OCI-M1 (cell line): ENCODE measurements around the gene MRGPRG.
A peak's percentile ranks its signal among the peaks of the same experiment; 100 is the strongest.

Source experiments
- DNase-seq: peaks from one replicate; lab custom pipeline; 2025; lab: John Stamatoyannopoulos, UW

The MRGPRG gene

GRCh38 chr11:3206922-3207204 is 11.8 kb downstream of the MRGPRG start:
- DNase-seq, result no peak

GRCh38 chr11:3206156-3206921 is 12.3 kb downstream of the MRGPRG start:
- no peak for DNase-seq

DNA sequence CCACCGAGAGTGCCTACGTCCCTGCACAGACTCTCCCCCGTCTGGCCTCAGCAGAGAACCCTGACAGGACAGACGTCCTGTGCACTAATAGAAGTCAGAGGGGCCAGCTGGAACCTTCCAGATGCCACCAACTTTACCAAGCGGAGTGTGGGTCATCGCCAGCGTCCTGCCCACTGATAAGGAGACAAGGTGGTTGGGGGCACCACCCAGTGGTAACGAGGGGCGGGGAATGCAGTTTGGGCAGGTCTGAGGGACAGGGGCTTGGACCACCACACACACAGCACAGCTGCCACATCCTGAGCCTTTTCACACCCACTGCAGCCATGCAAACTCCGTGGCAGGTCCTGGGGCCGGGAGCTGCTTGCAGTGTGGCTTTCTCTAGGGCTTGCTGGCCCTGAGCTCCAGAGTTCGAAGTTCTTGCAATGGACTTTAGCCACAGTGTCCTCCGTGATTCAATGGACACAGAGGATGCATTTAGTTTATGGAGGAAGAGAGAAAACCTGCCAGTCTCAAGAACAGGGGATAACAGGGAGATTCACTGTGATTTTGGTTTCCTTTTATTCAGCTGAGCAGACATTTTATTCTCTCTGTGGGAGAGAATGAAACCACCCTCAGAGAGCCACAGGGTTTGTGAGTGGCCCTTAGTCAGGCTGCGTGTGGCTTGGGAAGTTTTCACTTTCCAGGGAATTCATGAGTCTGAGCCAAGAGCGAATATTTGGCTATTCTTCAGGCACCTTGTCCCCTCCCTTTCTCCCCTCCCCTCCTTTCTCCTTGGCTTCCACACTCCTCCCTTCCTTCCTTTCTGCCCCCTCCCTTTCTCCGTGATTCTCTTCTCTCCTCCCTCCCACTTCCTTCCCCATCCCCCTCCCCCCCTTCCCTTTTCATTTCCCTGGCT is 13.1 kb downstream of the MRGPRG start:
- DNase-seq, result no peak

DNA sequence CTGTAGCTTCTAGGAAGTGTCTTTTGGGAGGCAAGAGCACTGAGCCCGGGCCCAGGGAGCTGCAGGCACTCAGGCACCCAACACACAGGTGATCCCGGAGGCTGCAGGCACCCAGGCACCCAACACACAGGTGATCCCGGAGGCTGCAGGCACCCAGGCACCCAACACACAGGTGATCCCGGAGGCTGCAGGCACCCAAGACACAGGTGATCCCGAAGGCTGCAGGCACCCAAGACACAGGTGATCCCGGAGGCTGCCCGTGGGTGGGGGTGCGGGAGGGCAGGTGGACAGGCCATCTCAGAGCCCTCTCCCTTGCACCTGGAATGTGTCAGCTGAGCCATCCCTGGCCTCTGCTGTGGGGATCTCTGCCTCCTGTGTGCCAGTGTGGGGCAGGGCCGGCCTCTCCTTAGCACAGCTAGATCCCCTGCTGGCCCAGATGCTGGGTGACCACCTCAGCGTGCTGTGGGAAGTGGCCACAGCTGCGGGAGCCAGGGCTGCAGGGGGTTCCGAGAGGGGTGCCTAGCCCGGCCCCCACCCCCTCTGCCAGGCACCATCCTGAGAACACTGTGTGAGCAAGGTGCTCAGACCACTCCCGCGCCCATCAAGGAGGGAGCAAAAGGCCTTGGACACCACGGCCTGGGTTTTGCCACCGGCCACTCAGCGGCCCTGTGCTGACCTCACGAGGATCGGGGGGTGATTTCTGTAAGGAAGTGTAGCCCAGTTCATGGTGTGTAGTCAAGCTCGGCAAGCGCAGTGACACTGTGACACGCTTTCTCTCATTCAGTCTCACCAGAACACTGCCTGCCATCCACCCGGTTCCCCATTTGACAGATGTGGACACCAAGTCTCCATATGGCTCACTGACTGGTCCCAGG is 14.2 kb downstream of the MRGPRG start:
- DNase-seq, result no peak

DNA sequence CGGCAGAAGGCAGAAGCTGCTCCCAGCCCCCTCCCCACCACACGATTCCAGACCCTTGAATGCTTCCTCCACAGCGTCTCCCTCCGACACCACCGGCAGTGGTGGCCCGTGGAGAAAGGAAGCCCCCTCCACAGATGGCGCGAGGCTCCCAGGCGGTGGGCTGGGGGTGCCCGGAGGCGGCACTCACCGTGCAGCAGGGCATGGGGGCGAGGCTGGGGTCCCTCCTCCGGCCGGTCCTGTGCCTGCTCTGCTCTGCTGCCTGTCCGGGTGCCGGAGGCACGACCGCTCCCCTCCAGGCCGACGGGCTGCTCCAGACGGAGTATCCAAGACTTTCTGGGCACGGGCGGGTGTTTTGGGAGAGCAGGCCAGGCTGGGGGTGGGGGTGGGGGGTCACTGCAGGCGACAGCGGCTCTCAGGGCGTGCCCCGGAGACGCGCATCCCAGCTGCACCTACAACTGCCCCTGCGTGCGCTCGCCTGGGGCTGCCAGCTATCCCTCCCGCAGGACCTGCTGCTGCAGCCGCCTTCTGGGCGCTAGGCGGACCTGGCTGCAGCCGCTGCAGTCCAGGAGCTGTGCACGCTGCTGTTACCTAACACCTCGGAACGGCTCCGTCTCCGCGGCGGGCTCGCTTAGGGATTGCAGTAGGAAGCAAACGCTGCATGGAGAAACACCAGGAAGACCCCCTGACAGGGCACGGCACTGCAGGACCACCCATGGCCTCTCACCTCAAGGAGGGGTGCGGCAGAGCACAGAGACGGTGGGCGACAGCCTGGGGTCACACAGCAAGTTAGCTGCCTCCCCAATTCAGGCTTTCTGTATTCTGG is 15.2 kb downstream of the MRGPRG start:
- no peak for DNase-seq

- DNase-seq, result no peak
Observed at GRCh38 chr11:3202759-3203158, 15.9 kb downstream of the MRGPRG start.

DNA sequence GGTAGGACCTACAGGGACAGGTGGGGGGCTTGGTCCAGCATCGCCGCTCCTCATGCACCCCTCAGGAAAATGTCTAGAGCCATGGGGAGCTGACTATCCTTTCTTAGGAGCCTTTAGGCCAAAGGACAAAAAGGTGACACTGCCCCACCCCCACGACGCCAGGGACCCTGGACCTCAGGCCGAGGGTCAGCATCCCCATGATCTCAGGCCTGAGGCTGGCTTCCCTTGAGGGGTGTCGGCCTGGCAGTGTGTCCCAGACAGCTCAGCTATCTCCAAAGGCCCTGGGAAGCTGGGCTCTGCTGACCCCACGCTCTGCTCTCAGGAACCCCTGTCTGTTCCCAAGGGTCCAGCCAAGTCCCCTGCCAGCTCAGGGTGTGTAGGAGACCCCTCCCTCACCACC is 16.3 kb downstream of the MRGPRG start:
- no peak for DNase-seq

- no peak for DNase-seq
Observed at GRCh38 chr11:3201677-3202181, 16.9 kb downstream of the MRGPRG start.

DNA sequence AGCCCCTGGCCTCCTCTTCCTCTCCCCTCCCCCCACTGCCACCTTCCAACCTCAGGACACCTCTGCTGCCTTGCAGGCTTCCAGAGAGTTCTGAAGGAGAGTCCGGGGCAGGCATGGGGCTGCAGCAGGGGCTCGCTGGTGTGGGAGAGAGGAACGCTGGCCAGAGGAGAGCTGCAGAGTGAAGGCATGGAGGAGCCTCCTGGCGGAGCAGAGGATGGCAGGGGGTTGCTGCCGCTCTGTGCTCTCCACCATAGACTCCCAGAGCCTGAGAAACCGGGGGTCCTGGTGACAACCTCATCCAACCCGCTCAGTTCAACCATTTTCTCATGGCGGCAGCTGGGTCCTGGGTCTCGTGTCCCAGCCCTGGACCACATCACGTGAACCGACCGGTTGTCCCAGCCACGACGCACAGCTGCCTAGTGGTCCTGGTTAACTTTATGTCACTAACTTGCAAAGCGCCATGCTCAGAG is 17.5 kb downstream of the MRGPRG start:
- no peak for DNase-seq

DNA sequence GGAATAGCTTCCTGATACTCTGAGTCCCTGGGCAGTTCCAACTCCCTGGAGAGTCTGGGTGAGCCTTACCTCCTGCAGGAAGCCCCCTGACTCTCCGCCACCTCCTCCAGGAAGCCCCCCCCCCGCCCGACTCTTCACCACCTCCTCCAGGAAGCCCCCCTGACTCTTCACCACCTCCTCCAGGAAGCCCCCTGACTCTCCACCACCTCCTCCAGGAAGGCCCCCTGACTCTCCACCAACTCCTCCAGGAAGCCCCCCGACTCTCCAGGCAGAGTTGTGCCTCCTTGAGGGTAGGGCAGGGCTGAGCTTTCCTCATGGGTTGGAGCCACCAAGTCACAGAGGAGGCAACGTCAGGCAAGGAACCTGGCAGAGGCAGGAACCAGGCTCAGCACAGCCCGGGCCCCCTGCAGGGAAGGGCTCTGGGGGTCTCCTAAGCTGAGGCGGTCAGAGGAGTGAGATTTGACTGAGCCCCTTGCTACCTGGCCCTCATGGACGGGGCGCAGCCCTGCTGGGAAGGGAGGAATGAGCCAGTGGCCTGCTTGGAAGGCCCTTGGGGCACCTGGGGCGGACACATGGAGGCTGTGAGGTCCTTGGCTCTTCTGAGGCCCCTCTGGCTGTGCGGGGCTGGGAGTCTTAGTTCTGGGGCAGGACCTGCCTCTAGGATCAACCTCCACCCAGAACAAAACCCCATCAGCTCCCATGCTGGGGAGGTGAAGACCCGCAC is 18.1 kb downstream of the MRGPRG start:
- DNase-seq, result no peak

- no peak for DNase-seq
Observed at GRCh38 chr11:3199537-3200295, 18.9 kb downstream of the MRGPRG start.

- no peak for DNase-seq
Observed at GRCh38 chr11:3198815-3199214, 19.8 kb downstream of the MRGPRG start.

GRCh38 chr11:3197878-3198528 is 20.6 kb downstream of the MRGPRG start:
- no peak for DNase-seq

DNA sequence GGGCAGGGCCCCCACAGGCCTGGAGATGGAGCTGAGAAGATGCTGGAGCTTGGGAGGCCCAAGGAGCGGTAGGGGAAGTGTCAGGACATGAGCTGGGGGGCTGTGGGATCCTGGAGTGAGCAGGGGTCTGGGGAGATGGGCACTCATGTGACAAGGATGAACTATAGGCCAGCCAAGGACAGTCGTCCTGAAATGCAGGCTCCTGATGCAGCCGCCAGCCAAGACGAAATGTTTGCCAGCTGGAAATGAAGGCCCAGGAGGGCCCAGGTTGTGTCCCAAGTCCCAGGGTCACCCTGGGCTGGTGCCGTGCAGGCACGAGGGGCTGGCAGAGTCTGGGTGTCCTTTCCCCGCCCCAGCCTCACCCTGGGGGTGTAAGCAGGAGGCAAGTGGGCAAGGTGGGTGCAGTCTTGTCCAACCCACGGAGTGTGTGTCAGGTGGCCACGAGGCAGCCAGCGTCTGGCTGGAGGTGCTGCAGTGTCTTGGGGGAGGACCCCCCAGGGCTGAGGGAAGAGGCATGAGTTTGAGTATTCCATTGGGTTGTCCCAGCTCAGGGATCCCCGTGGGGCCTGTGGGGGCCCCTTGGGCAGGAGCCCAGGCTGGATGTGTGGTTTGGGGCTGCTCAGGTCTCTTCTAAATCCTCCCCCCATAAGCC is 21.4 kb downstream of the MRGPRG start:
- no peak for DNase-seq

GRCh38 chr11:3196161-3197043 is 22.2 kb downstream of the MRGPRG start:
- DNase-seq, result no peak

DNA sequence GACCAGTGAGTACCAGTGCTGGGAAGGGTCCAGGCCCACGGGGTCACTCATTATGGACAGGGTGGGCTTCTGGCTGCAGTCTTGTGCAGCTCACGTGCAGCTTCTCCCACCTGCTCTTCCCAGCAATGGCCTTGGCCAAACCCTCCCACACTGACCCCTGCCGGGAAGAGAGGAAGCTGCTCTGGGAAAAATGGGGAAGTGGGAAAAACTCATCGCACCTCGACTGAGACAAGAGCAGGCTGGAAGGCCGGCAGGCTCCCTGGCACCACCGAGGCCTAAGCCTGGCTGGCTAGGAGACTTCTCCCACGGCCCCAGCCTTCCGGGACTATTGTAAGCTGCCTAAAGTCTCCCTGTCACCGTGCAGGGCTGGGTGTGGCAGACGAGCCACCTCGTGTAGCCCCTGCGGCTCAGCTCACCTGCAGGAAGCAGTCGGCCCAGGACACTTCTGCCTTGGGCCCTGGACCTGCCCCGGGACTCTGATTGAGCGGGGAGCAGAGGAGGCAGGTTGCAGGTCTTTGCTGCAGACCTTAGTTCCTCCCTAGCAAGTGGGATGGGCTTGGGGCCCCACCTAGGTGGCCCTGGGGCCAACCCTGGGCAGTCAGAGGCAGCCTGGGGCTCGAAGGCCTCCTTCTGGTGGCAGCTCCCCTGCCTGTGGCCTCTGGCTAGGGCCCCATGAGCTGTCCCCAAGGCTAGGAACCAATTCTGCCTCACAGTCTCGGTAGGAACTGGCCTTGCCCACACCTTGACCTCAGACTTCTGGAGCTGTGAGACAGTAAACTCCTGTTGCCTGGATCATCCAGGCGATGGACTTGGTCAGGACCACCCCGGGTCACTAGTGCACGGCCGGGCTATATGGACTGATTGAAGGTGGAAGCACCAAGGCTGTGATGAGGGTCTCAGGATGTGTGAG is 23.1 kb downstream of the MRGPRG start:
- peak; percentile 52 for DNase-seq
